GM12864 (cell line): ENCODE results near the gene FAM200C.

Experiments used
- DNase-seq: peaks from one replicate; pipeline ENCODE4 v3.0.0-alpha.2; 2011; ENCODE audit warnings: low read depth
- H3K4me3 ChIP-seq: 2 replicates; pipeline ENCODE4 v1.5.1; 2011; ENCODE audit warnings: mild to moderate bottlenecking, low read depth, low read length, control low read depth
- CTCF ChIP-seq: IDR thresholded peaks from 2 replicates; pipeline ENCODE4 v1.5.1; 2011; ENCODE audit warnings: low read depth, mild to moderate bottlenecking, moderate library complexity, low read length, control low read depth, inconsistent platforms; ENCODE audit errors: missing control alignments

Gene FAM200C

GRCh38 chr5:160367885-160368284 lies 32.0 kb downstream of the FAM200C start:
- no peak for TF ChIP-seq CTCF
- no peak overlapping the region for H3K4me3 ChIP-seq
- no peak for DNase-seq

- no peak overlapping the region for H3K4me3 ChIP-seq
- TF ChIP-seq CTCF = no peak
- no peak for DNase-seq
Observed at GRCh38 chr5:160367261-160367660, 32.6 kb downstream of the FAM200C start.

GRCh38 chr5:160366230-160366629 lies 33.6 kb downstream of the FAM200C start:
- no peak for TF ChIP-seq CTCF
- no peak for DNase-seq
- H3K4me3 ChIP-seq = no peak overlapping the region

- no peak for DNase-seq
- TF ChIP-seq CTCF = no peak
- H3K4me3 ChIP-seq = no peak overlapping the region
Observed at GRCh38 chr5:160363660-160364395, 36.0 kb downstream of the FAM200C start.

GRCh38 chr5:160363211-160363610 lies 36.6 kb downstream of the FAM200C start:
- no peak for TF ChIP-seq CTCF

GRCh38 chr5:160361624-160362228 lies 38.1 kb downstream of the FAM200C start:
- H3K4me3 ChIP-seq = no peak overlapping the region
- DNase-seq = no peak
- no peak for TF ChIP-seq CTCF

More at GRCh38 chr5:160363211-160363610, 36.6 kb downstream of the FAM200C start:
- H3K4me3 ChIP-seq = no peak overlapping the region
- DNase-seq = no peak

- peak; percentile 2 for TF ChIP-seq CTCF
- no peak overlapping the region for H3K4me3 ChIP-seq
- no peak for DNase-seq
Observed at GRCh38 chr5:160360310-160360709, 39.5 kb downstream of the FAM200C start.
